HEK293 (cell line): ENCODE results near the gene THSD4.

Experiments
- CTCF ChIA-PET: fragments of 350-600 bp; formaldehyde crosslinking; extraction: SDS; loops from one replicate; lab custom pipeline; 2021; ENCODE audit warnings: antibody characterized with exemption; lab: Yijun Ruan, JAX
- POLR2A ChIA-PET: fragments of 300-600 bp; formaldehyde crosslinking; extraction: SDS; loops from one replicate; lab custom pipeline; 2020; ENCODE audit warnings: antibody characterized with exemption, inconsistent platforms; lab: Yijun Ruan, JAX
- H3K27ac ChIP-seq: fragments of 200-500 bp; sonication (Bioruptor generic); 2 replicates; pipeline ENCODE4 v1.5.1; 2014; ENCODE audit warnings: low read depth, low read length, control low read depth, inconsistent platforms; ENCODE audit errors: extremely low read depth
- H3K36me3 ChIP-seq, 2 experiments: fragments of 200-500 bp in 1 of 2; sonication (Bioruptor generic) in 1 of 2; 1 replicate in 1 of 2; 2 replicates in 1 of 2; pipeline ENCODE4 v1.5.1; 2014 to 2017; ENCODE audit warnings: inconsistent platforms in 2 of 2, low read length in 2 of 2; ENCODE audit not compliant: control insufficient read depth in 2 of 2, insufficient read depth in 1 of 2
- H3K4me1 ChIP-seq: fragments of 200-500 bp; sonication (Bioruptor generic); 2 replicates; pipeline ENCODE4 v1.5.1; 2014; ENCODE audit warnings: mild to moderate bottlenecking, low read length, inconsistent platforms; ENCODE audit not compliant: control insufficient read depth, insufficient read depth
- H3K4me3 ChIP-seq: 2 replicates; pipeline ENCODE4 v1.5.1; 2011; ENCODE audit warnings: low read depth, mild to moderate bottlenecking, control low read depth, low read length, moderate library complexity
- H3K9me3 ChIP-seq: fragments of 200-500 bp; sonication (Bioruptor generic); 2 replicates; pipeline ENCODE4 v1.5.1; 2014; ENCODE audit warnings: low read depth, low read length, inconsistent platforms; ENCODE audit not compliant: control insufficient read depth, insufficient read depth
- ATF2 ChIP-seq: fragments of 450-650 bp; formaldehyde crosslinking; IDR thresholded peaks from 2 replicates; pipeline ENCODE4 v1.5.1; 2016; ENCODE audit warnings: missing biosample characterization, missing genetic modification characterization, low read depth
- KLF1 ChIP-seq: fragments of 450-650 bp; formaldehyde crosslinking; IDR thresholded peaks from 2 replicates; pipeline ENCODE4 v1.5.1; 2016; ENCODE audit warnings: missing biosample characterization, missing genetic modification characterization
- MZF1 ChIP-seq: fragments of 450-650 bp; formaldehyde crosslinking; IDR thresholded peaks from 2 replicates; pipeline ENCODE4 v1.5.1; 2017; ENCODE audit warnings: missing biosample characterization, missing genetic modification characterization, borderline replicate concordance
- ZBTB11 ChIP-seq: fragments of 450-650 bp; formaldehyde crosslinking; conservative IDR thresholded peaks from 2 replicates; pipeline ENCODE4 v1.5.1; 2016; ENCODE audit warnings: low read depth, missing biosample characterization, missing genetic modification characterization
- ZBTB26 ChIP-seq: fragments of 450-650 bp; formaldehyde crosslinking; optimal IDR thresholded peaks from 2 replicates; pipeline ENCODE3; 2016; ENCODE audit warnings: missing biosample characterization, mild to moderate bottlenecking, missing genetic modification characterization
- ZNF391 ChIP-seq: fragments of 450-650 bp; formaldehyde crosslinking; IDR thresholded peaks from 2 replicates; pipeline ENCODE4 v1.5.1; 2016; ENCODE audit warnings: low read depth, missing biosample characterization, missing genetic modification characterization, borderline replicate concordance
- ZNF426 ChIP-seq: fragments of 450-650 bp; formaldehyde crosslinking; IDR thresholded peaks from 2 replicates; pipeline ENCODE4 v1.5.1; 2017; ENCODE audit warnings: missing biosample characterization, missing genetic modification characterization, mild to moderate bottlenecking, inconsistent platforms, moderate library complexity
- ZNF555 ChIP-seq: fragments of 450-650 bp; formaldehyde crosslinking; conservative IDR thresholded peaks from 2 replicates; pipeline ENCODE4 v1.5.1; 2017; ENCODE audit warnings: missing biosample characterization, mild to moderate bottlenecking, missing genetic modification characterization, inconsistent platforms
- ZNF707 ChIP-seq: fragments of 450-650 bp; formaldehyde crosslinking; IDR thresholded peaks from 2 replicates; pipeline ENCODE4 v1.5.1; 2016; ENCODE audit warnings: missing biosample characterization, missing genetic modification characterization
- ZNF76 ChIP-seq: fragments of 450-650 bp; formaldehyde crosslinking; IDR thresholded peaks from 2 replicates; pipeline ENCODE4; 2016; ENCODE audit warnings: low read depth, missing biosample characterization, missing genetic modification characterization, borderline replicate concordance
- ZNF830 ChIP-seq: fragments of 450-650 bp; IDR thresholded peaks from 2 replicates; pipeline ENCODE4 v1.5.0; 2018; ENCODE audit warnings: missing biosample characterization, missing genetic modification characterization, low read depth, mild to moderate bottlenecking, moderate library complexity
- TF ChIP-seq, protein P1 (sequence below): fragments of 450-650 bp; formaldehyde crosslinking; IDR thresholded peaks from 2 replicates; pipeline ENCODE4 v1.5.1; 2016; ENCODE audit warnings: missing biosample characterization, missing genetic modification characterization, low read depth

The THSD4 gene

GRCh38 chr15:71391421-71392088, 276.3 kb downstream of the THSD4 start:
- H3K36me3 ChIP-seq: no peaks in the 10 kb centered on the region
- no peaks in the 10 kb centered on the region for H3K9me3 ChIP-seq
- ChIA-PET CTCF (interaction anchor here (0.6 to 1.3 kb wide), 3 partner anchors 289 to 436 kb away, joined by 3 read pairs; no protein-coding TSS in a partner anchor), POLR2A (no interaction called here)
- no peak overlapping the region for H3K4me3 ChIP-seq
- TF ChIP-seq ZNF391 (no peak), ATF2 (tag by site-specific recombination) (no peak), KLF1 (no peak)
- TF ChIP-seq, protein P1, sequence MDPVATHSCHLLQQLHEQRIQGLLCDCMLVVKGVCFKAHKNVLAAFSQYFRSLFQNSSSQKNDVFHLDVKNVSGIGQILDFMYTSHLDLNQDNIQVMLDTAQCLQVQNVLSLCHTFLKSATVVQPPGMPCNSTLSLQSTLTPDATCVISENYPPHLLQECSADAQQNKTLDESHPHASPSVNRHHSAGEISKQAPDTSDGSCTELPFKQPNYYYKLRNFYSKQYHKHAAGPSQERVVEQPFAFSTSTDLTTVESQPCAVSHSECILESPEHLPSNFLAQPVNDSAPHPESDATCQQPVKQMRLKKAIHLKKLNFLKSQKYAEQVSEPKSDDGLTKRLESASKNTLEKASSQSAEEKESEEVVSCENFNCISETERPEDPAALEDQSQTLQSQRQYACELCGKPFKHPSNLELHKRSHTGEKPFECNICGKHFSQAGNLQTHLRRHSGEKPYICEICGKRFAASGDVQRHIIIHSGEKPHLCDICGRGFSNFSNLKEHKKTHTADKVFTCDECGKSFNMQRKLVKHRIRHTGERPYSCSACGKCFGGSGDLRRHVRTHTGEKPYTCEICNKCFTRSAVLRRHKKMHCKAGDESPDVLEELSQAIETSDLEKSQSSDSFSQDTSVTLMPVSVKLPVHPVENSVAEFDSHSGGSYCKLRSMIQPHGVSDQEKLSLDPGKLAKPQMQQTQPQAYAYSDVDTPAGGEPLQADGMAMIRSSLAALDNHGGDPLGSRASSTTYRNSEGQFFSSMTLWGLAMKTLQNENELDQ: no peak
- no peak overlapping the region for H3K27ac ChIP-seq
- H3K4me1 ChIP-seq: peaks cover 38% of the 10 kb centered on the region

- Histone ChIP-seq H3K36me3 (no peaks in the 10 kb centered on the region), H3K4me1 (peaks cover 25% of the 10 kb centered on the region), H3K4me3 (no peak overlapping the region), H3K9me3 (no peaks in the 10 kb centered on the region), H3K27ac (no peak overlapping the region)
- POLR2A ChIA-PET: interaction anchor here (0.6 kb wide), 1 partner anchor 98 kb away, joined by 4 read pairs; no protein-coding TSS in a partner anchor
- no peak for TF ChIP-seq MZF1 (tag by site-specific recombination)
- CTCF ChIA-PET: interaction anchor here (1.1 to 1.3 kb wide), 2 partner anchors 12 to 409 kb away, joined by 3 to 4 read pairs; no protein-coding TSS in a partner anchor
Measured at GRCh38 chr15:71392861-71393283, 277.6 kb downstream of the THSD4 start.

DNA sequence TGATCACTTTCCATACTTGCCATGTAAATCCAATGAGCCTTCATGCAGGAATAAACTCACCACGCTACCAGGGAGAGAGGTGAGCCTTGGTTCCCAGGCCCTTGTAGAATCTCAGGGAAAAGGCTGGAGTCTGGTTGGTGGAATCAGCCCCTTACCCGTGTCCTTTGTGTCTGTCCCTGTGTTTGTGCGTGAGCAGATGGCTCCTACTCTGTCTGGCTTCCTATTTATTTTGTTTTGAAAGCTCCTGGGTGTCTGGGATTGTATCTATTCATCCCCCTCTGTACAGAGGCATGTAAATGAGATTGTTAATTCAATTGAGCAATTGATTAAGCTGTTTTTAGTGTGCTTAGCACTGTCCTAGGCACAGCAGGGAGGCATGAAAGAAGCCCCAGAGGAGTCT, 278.1 kb downstream of the THSD4 start:
- Histone ChIP-seq H3K36me3 (no peaks in the 10 kb centered on the region), H3K27ac (no peak overlapping the region), H3K4me3 (no peak overlapping the region), H3K9me3 (no peaks in the 10 kb centered on the region), H3K4me1 (peaks cover 20% of the 10 kb centered on the region)
- POLR2A ChIA-PET: interaction anchor here (0.6 kb wide), 1 partner anchor 99 kb away, joined by 4 read pairs; no protein-coding TSS in a partner anchor
- CTCF ChIA-PET: interaction anchor here (1.1 kb wide), 1 partner anchor 12 kb away, joined by 4 read pairs; no protein-coding TSS in a partner anchor
- TF ChIP-seq ZBTB26 (tag by site-specific recombination): no peak
- no peak for TF ChIP-seq ZNF707 (tag by site-specific recombination)
- no peak for TF ChIP-seq ZNF426 (tag by site-specific recombination)
- no peak for TF ChIP-seq ZNF555
- TF ChIP-seq ZBTB11 (tag by site-specific recombination): no peak
- no peak for TF ChIP-seq ZNF76 (tag by site-specific recombination)
- TF ChIP-seq ZNF830: no peak
